GM12873 (cell line): ENCODE measurements around the gene RPL7A.
A peak's percentile ranks its signal among the peaks of the same experiment; 100 is the strongest.

Source experiments
- CTCF ChIP-seq: IDR thresholded peaks from 2 replicates; pipeline ENCODE4 v1.5.1; 2012; ENCODE audit warnings: low read depth, mild to moderate bottlenecking, moderate library complexity, low read length, control low read depth; ENCODE audit not compliant: insufficient read depth; ENCODE audit errors: missing control alignments

RPL7A gene

GRCh38 chr9:133340916-133341315 is 7.1 kb upstream of the RPL7A start:
- no peak for TF ChIP-seq CTCF

- no peak for TF ChIP-seq CTCF
Observed at GRCh38 chr9:133341369-133342068, 6.5 kb upstream of the RPL7A start.

GRCh38 chr9:133342069-133342406 is 6.0 kb upstream of the RPL7A start:
- TF ChIP-seq CTCF, result peak; percentile 22

GRCh38 chr9:133342570-133342969 is 5.4 kb upstream of the RPL7A start:
- peak; percentile 21 for TF ChIP-seq CTCF

- no peak for TF ChIP-seq CTCF
Observed at GRCh38 chr9:133344071-133344470, 3.9 kb upstream of the RPL7A start.

- TF ChIP-seq CTCF, result no peak
Observed at GRCh38 chr9:133344979-133345378, 3.0 kb upstream of the RPL7A start.

GRCh38 chr9:133345596-133345995 is 2.4 kb upstream of the RPL7A start:
- TF ChIP-seq CTCF, result no peak
